GM10248 (cell line): Measurements from ENCODE around the gene CLIP4.

Experiments
- CTCF ChIA-PET: fragments of 300-600 bp; sonication (Branson Sonifier 250); formaldehyde crosslinking; extraction: SDS; loops from one replicate; lab custom pipeline; 2021; ENCODE audit warnings: antibody characterized with exemption; lab: Yijun Ruan, JAX
- POLR2A ChIA-PET: fragments of 350-650 bp; sonication (Branson Sonifier 250); formaldehyde crosslinking; extraction: SDS; loops from one replicate; lab custom pipeline; 2020; ENCODE audit warnings: antibody characterized with exemption; lab: Yijun Ruan, JAX
- DNase-seq: peaks from one replicate; pipeline ENCODE4 v3.0.0; 2012; ENCODE audit errors: extremely low spot score
- CTCF ChIP-seq: IDR thresholded peaks from 2 replicates; pipeline ENCODE4 v1.5.1; 2012; ENCODE audit warnings: mild to moderate bottlenecking, low read depth; ENCODE audit errors: extremely low read depth, missing control alignments, control extremely low read depth

CLIP4 gene

GRCh38 chr2:29182920-29183319 is 67.7 kb downstream of the CLIP4 start:
- no peak for TF ChIP-seq CTCF
- DNase-seq: no peak
- POLR2A ChIA-PET: no interaction called here
- CTCF ChIA-PET: interaction anchor here (1.1 to 1.5 kb wide), 2 partner anchors 8 to 10 kb away, joined by 3 read pairs; no protein-coding TSS in a partner anchor

- ChIA-PET CTCF (interaction anchor here (1.2 to 1.4 kb wide), 2 partner anchors 227 to 249 kb away, joined by 3 read pairs; no protein-coding TSS in a partner anchor), POLR2A (interaction anchor here (0.6 kb wide), 1 partner anchor 24 kb away, joined by 3 read pairs; no protein-coding TSS in a partner anchor)
- TF ChIP-seq CTCF: no peak
- DNase-seq: no peak
These were observed 69.3 kb downstream of the CLIP4 start for GRCh38 chr2:29184531-29184930.

GRCh38 chr2:29186817-29187216 is 71.6 kb downstream of the CLIP4 start:
- ChIA-PET CTCF (interaction anchor here (0.8 to 2.2 kb wide), 4 partner anchors 9 to 23 kb away, joined by 3 to 6 read pairs (median 4); no protein-coding TSS in a partner anchor), POLR2A (no interaction called here)
- no peak for DNase-seq
- peak; percentile 2 for TF ChIP-seq CTCF

GRCh38 chr2:29187926-29188325 is 72.7 kb downstream of the CLIP4 start:
- ChIA-PET CTCF (no interaction called here), POLR2A (no interaction called here)
- no peak for DNase-seq
- TF ChIP-seq CTCF: no peak

GRCh38 chr2:29189052-29189451 is 73.8 kb downstream of the CLIP4 start:
- no peak for DNase-seq
- POLR2A ChIA-PET: no interaction called here
- no peak for TF ChIP-seq CTCF
- CTCF ChIA-PET: no interaction called here

GRCh38 chr2:29191817-29192216 is 76.6 kb downstream of the CLIP4 start:
- ChIA-PET CTCF (interaction anchor here (1.2 kb wide), 2 partner anchors 9 to 625 kb away, joined by 3 read pairs; no protein-coding TSS in a partner anchor), POLR2A (no interaction called here)
- DNase-seq: no peak
- no peak for TF ChIP-seq CTCF

- no peak for TF ChIP-seq CTCF
- DNase-seq: no peak
- ChIA-PET CTCF (interaction anchor here (0.9 to 1.2 kb wide), 4 partner anchors 9 to 233 kb away, joined by 3 read pairs; no protein-coding TSS in a partner anchor), POLR2A (no interaction called here)
These were observed 77.3 kb downstream of the CLIP4 start for GRCh38 chr2:29192526-29192925.
